Stimulated activated CD8-positive, alpha-beta memory T cell treated with anti-CD3 and anti-CD28 coated beads, Interleukin-4, amount 100 ng/mL, for 4 hours (primary cell): ENCODE measurements around the gene SCAMP5.

Experiments used
- DNase-seq, 2 donors: peaks; one replicate each; pipeline ENCODE4 v3.0.0-alpha.2; 2020; ENCODE audit warnings: low read depth in 2 of 2, low spot score in 1 of 2

The SCAMP5 gene

GRCh38 chr15:75021341-75021740 lies 26.0 kb downstream of the SCAMP5 start:
- DNase-seq, result no peak

- DNase-seq, result no peak
These were observed 27.4 kb downstream of the SCAMP5 start for GRCh38 chr15:75022783-75023180.

GRCh38 chr15:75023181-75023871 lies 28.0 kb downstream of the SCAMP5 start, which contains the start of gene PPCDC:
Gene PPCDC (plus strand): TSS chr15:75023590. CDS start chr15:75028319, 4,729 bp downstream.
- peak; percentile 77 to 86 for DNase-seq

- DNase-seq, result no peak
These were observed 28.7 kb downstream of the SCAMP5 start for GRCh38 chr15:75023872-75024636.

- DNase-seq, result no peak
These were observed 29.7 kb downstream of the SCAMP5 start for GRCh38 chr15:75025107-75025506.

- no peak for DNase-seq
These were observed 30.3 kb downstream of the SCAMP5 start for GRCh38 chr15:75025548-75026260.

- DNase-seq, result no peak
These were observed 32.2 kb downstream of the SCAMP5 start for GRCh38 chr15:75027551-75027950.

- no peak for DNase-seq
These were observed 33.6 kb downstream of the SCAMP5 start for GRCh38 chr15:75028991-75029377.

GRCh38 chr15:75029378-75030022 lies 34.1 kb downstream of the SCAMP5 start:
- DNase-seq, result peak; percentile 75 to 93

- no peak for DNase-seq
These were observed 34.7 kb downstream of the SCAMP5 start for GRCh38 chr15:75030023-75030413.

GRCh38 chr15:75030424-75030823 lies 35.1 kb downstream of the SCAMP5 start:
- no peak for DNase-seq

GRCh38 chr15:75031848-75032247 lies 36.5 kb downstream of the SCAMP5 start:
- no peak for DNase-seq

- DNase-seq, result no peak
These were observed 37.0 kb downstream of the SCAMP5 start for GRCh38 chr15:75032395-75032794.

GRCh38 chr15:75033809-75034208 lies 38.4 kb downstream of the SCAMP5 start:
- no peak for DNase-seq

- no peak for DNase-seq
These were observed 39.3 kb downstream of the SCAMP5 start for GRCh38 chr15:75034615-75035014.

GRCh38 chr15:75036212-75036616 lies 40.9 kb downstream of the SCAMP5 start:
- DNase-seq, result no peak

- DNase-seq, result no peak
These were observed 42.3 kb downstream of the SCAMP5 start for GRCh38 chr15:75037685-75038084.

GRCh38 chr15:75038231-75038630 lies 42.9 kb downstream of the SCAMP5 start:
- DNase-seq, result no peak

GRCh38 chr15:75042730-75043508 lies 47.6 kb downstream of the SCAMP5 start:
- DNase-seq, result peak; percentile 10 to 52

GRCh38 chr15:75043509-75044257 lies 48.3 kb downstream of the SCAMP5 start:
- no peak for DNase-seq
